HG02970 (cell line): ENCODE results near the gene ITGB7.

Experiments
- ATAC-seq: cut with Tn5 transposase; IDR thresholded peaks from one replicate; pipeline ENCODE4 v1.9.1; 2021; ENCODE audit warnings: mild to moderate bottlenecking, moderate library complexity, moderate number of reproducible peaks; ENCODE audit not compliant: unreplicated experiment, low FRiP score

The ITGB7 gene, protein sequence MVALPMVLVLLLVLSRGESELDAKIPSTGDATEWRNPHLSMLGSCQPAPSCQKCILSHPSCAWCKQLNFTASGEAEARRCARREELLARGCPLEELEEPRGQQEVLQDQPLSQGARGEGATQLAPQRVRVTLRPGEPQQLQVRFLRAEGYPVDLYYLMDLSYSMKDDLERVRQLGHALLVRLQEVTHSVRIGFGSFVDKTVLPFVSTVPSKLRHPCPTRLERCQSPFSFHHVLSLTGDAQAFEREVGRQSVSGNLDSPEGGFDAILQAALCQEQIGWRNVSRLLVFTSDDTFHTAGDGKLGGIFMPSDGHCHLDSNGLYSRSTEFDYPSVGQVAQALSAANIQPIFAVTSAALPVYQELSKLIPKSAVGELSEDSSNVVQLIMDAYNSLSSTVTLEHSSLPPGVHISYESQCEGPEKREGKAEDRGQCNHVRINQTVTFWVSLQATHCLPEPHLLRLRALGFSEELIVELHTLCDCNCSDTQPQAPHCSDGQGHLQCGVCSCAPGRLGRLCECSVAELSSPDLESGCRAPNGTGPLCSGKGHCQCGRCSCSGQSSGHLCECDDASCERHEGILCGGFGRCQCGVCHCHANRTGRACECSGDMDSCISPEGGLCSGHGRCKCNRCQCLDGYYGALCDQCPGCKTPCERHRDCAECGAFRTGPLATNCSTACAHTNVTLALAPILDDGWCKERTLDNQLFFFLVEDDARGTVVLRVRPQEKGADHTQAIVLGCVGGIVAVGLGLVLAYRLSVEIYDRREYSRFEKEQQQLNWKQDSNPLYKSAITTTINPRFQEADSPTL

GRCh38 chr12:53207042-53207441, at the start of gene ITGB7:
Gene ITGB7, minus strand, starts transcription at chr12:53207251. Its CDS starts 6,808 bp downstream, at chr12:53200443.
- ATAC-seq, result no peak

DNA sequence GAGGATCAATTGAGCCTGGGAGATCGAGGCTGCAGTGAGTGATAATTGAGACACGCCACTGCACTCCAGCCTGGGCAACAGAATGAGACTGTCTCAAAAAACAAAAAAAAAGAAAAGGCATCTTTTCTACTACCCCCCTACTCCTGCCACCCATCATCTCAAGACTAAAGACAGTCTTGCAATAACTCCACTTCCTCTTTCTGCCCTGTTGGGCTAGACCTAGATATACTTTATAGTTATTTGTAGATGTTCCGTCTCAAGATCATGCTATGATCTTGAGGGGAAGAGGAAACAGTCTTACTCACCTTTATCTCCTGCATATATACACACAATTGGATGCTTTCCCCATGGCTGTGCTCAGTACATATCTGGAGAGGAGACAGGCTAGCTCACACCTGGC, 48.9 kb upstream of the ITGB7 start:
- no peak for ATAC-seq

DNA sequence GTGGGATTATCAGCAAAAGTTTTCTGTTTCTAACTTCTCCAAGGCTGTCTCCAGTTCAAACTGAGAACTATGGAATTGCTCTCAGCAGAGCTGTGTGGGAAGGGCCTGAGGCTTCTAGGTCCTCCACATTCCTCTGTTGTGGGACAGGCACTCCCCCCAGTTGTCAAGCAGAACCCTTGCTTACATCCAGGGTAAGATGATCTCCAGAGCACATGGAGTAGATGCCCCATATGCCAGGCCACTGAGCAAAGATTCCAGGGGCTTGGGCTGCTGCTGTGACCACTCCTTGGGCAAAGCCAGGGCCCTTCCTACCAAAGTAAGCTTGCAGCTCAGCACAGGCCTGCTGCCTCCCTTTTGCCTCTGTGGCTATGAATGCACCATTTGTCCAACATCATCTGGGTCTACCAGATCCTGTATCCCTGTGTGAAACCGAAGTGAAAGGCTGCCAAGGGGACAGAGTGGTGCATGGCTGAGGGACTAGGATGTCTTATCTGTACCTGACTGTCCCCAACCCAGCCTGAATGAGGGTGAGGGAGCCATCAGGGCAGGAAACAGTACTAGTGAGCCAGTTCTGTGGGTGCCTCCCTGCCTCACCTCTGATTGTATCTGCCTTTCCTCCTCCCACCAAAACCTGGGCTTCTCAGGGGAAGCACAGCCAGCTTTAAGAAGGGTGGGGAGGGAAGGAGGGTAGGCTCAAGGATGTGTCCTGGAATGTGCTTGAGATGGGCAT, 47.9 kb upstream of the ITGB7 start:
- no peak for ATAC-seq

DNA sequence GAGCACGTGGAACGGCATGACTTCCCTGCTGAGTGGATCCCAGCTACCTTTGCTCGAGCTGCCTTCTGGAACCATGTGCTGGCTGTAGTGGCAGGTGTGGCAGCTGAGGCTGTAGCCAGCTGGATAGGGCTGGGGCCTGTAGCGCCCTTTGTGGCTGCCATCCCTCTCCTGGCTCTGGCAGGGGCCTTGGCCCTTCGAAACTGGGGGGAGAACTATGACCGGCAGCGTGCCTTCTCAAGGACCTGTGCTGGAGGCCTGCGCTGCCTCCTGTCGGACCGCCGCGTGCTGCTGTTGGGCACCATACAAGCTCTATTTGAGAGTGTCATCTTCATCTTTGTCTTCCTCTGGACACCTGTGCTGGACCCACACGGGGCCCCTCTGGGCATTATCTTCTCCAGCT, 46.2 kb upstream of the ITGB7 start:
- ATAC-seq, result no peak

DNA sequence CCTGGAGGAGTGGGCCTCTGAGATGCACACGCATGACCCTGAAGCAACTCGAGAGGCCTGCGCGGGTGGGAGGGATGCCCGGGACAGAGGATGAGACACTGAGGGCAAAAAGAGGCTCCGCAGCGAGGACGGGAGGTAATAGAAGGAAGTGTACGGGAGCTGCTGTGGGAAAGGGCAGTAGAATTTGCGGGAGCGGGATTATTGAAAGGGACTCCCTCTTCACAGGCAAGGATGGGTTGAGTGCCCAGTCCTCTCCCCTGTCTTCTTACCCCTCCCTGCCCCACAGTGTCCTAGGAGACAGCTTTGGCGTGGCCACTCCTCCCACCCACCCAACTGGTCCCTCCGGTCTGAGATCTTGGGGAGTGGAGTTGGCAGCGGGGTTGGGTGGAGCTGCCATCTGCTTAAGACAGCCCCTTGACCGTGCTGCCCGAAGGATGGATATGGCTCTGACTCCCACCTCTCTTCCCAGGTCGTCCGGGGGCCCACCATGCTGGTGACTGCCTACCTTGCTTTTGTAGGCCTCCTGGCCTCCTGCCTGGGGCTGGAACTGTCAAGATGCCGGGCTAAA, 45.4 kb upstream of the ITGB7 start:
- peak; percentile 11 for ATAC-seq

GRCh38 chr12:53251477-53252348, 44.7 kb upstream of the ITGB7 start:
- ATAC-seq, result peak; percentile 60

DNA sequence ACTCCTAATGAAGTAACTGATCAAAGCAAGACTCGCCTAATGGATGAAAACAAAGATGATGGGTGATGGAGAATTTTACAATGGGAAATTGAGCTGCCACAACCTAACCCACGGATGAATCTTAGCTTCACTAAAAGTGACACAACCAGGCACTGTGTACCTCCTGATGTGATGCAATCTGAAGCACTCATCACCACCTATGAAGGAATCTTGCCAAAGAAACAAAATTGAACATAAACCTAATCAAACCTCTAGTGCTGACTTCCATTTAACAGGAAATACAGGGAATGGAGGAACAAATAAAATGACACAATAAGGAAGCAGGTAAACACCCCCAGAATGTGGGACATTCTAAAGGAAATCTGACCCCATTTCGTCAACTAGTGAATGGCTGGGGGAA, 38.2 kb upstream of the ITGB7 start:
- ATAC-seq, result no peak

DNA sequence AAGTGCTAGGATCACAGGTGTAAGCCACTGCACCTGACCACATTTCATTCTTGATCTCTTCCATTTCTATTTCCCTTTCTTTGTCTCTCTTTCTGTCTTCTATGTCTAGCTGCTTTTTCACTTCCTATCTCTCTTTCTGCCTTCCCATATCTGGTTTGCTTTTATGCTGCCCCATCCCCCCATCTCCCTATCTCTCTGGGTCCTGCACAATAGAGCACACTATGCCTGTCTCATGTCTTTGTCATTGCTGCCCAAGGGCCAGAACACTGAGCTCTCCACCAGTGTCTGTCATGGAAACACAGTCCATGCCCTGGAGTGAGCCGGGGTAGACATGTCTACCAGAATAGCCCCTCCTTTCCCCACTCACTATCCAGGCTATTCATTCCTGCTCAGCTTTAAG, 37.3 kb upstream of the ITGB7 start:
- no peak for ATAC-seq

- ATAC-seq, result no peak
Measured at GRCh38 chr12:53241623-53242412, 34.8 kb upstream of the ITGB7 start.

DNA sequence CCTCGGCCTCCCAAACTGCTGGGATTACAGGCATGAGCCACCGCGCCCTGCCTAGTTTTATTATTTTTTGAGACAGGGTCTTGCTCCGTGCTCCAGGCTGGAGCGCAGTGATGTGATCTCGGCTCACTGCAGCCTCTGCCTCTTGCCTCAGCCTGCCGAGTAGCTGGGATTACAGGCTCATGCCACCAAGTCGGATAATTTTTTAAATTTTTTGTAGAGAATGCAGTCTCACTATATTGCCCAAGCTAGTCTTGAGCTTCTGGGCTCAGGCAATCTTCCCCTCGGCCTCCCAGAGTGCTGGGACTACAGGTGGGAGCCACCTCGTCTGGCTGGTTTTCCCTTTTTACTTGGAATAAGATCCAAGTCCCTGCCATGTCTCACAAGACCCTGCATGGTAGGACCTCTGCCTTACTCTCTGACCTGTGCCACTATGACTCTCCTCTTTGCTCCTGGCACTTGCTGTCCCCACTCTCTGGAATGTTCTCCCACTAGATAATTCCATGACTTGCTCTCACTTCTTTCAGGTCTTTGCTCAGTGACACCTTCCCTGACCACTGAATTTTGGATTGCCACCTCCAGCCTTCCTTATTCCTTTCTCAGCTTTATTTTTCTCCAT, 32.7 kb upstream of the ITGB7 start:
- ATAC-seq, result no peak

DNA sequence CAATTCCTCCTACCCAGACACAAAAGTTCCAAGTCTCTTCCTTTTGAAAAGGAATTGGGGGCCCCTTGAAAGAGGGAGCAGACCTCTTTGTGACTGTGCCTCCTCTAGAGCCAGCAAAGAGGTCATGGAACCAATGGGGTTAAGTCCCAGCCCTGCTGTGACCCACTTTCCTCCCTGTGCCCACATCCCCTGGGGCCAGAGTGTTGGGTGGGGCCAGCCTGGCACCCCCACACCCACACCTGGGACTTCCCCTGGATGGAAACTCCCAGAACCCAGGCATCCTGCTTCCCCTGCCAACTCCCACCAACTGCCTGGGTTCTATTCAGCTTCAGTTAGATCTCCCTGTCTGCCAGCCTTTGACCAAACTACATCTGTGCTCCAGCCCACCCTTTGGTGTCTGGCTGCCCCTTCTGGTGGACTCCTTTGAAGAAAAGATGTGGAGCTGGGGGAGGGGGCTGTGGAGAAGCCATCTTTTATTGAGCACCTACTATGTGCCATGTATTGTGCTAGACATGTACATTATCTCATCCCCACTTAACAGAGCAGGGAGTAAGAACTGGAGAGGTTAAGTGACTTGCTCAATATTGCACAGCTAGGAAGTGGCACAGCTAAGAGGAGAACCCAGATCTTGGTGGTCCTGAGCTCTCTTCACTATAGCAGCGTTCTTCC, 29.5 kb upstream of the ITGB7 start:
- ATAC-seq, result no peak

DNA sequence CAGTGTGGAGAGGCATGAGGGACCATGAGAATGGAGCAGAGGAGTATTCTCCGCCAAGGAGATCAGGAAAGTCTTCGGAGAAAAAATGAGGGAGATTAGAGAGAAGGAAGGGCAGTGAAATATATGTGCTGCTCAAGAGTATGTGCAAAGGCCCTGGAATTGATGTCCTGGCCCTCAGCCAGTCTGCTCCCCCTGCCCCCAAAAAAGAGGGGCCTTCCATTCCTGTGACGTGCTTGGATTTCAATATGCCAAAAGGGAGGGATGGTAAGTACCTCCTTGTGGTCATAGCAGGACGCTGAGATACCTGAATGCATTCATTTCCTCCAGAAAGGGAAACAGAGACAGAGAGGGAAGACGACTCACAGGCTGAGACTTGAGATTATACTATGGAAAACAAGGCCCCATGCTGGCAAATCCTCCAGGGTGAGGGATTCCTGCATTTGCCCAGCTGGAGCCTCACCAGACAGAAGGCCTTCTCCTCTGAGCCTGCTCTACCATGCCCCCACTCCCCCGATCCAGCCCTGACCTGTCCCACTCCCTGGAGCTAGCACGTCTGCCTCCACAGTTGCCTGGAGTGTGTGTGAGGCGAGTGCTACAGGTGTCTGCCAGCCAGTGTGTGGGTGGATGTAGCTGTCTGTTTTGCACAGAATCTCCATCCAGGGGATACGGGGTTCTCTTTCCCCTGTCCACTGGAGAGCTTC, 28.8 kb upstream of the ITGB7 start:
- ATAC-seq, result no peak

DNA sequence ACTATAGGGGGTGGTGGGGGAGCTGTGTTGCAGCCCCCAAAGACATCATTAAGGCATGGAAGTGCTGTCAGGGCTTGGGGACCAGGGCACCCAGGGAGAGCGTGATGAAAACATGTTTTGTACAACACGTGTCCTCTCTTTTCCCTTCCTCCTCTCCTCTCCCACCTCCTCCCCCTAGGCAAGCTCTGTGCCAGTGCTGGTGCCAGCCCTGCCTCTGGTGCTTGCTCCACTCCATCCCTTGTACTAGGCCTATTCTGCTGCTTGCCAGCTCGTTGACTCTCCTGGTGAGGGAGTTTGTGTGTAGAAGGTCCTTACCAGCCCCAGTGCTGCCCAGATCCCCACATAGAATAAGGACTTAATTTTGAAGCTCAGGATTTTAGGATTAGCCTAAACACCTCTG, 28.1 kb upstream of the ITGB7 start:
- no peak for ATAC-seq

- no peak for ATAC-seq
Measured at GRCh38 chr12:53234271-53234914, 27.3 kb upstream of the ITGB7 start.

- no peak for ATAC-seq
Measured at GRCh38 chr12:53233671-53234121, 26.6 kb upstream of the ITGB7 start.

- no peak for ATAC-seq
Measured at GRCh38 chr12:53232646-53233461, 25.8 kb upstream of the ITGB7 start.
